Caco-2 (cell line): Measurements from ENCODE around the gene ZNF132. TPM values are rescaled to one million over a fixed set of nuclear protein-coding genes. Genes with fewer than 3 reads are reported as not detected.
"Not testable (repeated sequence)": the region's sequence is repeated elsewhere in the genome, so short reads cannot be mapped to it uniquely, and the experiment has no call there.

Source experiments
- BruUV-seq: library from RNA; stranded (reverse); fragments of 400-500 nt; replicated peaks from 2 replicates; lab custom pipeline; 2021; lab: Mats Ljungman, UMichigan
- CTCF ChIA-PET: fragments of 300-600 bp; sonication (Branson Sonifier 250); formaldehyde crosslinking; loops from one replicate; lab custom pipeline; 2022; ENCODE audit warnings: antibody characterized with exemption; lab: Charles Lee
- POLR2A ChIA-PET: fragments of 300-600 bp; sonication (Branson Sonifier 250); formaldehyde crosslinking; loops from one replicate; lab custom pipeline; 2022; ENCODE audit warnings: antibody characterized with exemption; lab: Charles Lee
- DNase-seq, 2 experiments: peaks; one replicate each; pipeline versions ENCODE4 v3.0.0 to v3.0.0-alpha.2; 2020 to 2022
- H3K27me3 ChIP-seq: replicated peaks from 2 replicates; pipeline ENCODE4 v1.6.0; 2011; ENCODE audit warnings: low read length; ENCODE audit not compliant: control insufficient read depth, insufficient read depth
- H3K36me3 ChIP-seq: 2 replicates; pipeline ENCODE4 v1.5.1; 2011; ENCODE audit warnings: low read length; ENCODE audit not compliant: control insufficient read depth, insufficient read depth
- H3K4me1 ChIP-seq: fragments of 250-450 bp; sonication (Bioruptor Pico); 2 replicates; pipeline ENCODE4 v1.5.1; 2020; ENCODE audit warnings: mild to moderate bottlenecking
- H3K4me3 ChIP-seq: 2 replicates; pipeline ENCODE4 v1.5.1; 2011; ENCODE audit warnings: low read depth, mild to moderate bottlenecking, control low read depth, low read length
- H3K9me3 ChIP-seq: fragments of 250-450 bp; sonication (Bioruptor Pico); 2 replicates; pipeline ENCODE4 v1.5.1; 2020; ENCODE audit warnings: mild to moderate bottlenecking, moderate library complexity
- H3K27ac Mint-ChIP-seq: one replicate; pipeline ENCODE4 v1.8.0; 2022; ENCODE audit warnings: mixed read lengths; ENCODE audit not compliant: unreplicated experiment
- H3K27me3 Mint-ChIP-seq: one replicate; pipeline ENCODE4 v1.8.0; 2022; ENCODE audit warnings: mixed read lengths; ENCODE audit not compliant: insufficient read depth, unreplicated experiment
- H3K36me3 Mint-ChIP-seq: one replicate; pipeline ENCODE4 v1.8.0; 2022; ENCODE audit warnings: mild to moderate bottlenecking, mixed read lengths; ENCODE audit not compliant: insufficient read depth, unreplicated experiment
- H3K4me1 Mint-ChIP-seq: one replicate; pipeline ENCODE4 v1.8.0; 2022; ENCODE audit warnings: low read depth, mixed read lengths; ENCODE audit not compliant: unreplicated experiment
- H3K4me3 Mint-ChIP-seq: one replicate; pipeline ENCODE4 v1.8.0; 2022; ENCODE audit warnings: mild to moderate bottlenecking, moderate library complexity, mixed read lengths; ENCODE audit not compliant: unreplicated experiment
- H3K9me3 Mint-ChIP-seq: one replicate; pipeline ENCODE4 v1.8.0; 2022; ENCODE audit warnings: mixed read lengths; ENCODE audit not compliant: unreplicated experiment
- CTCF ChIP-seq, 2 experiments: fragments of 200-600 bp in 1 of 2; IDR thresholded peaks; 1 replicate in 1 of 2; 2 replicates in 1 of 2; pipeline versions ENCODE4 v1.5.1 to v1.8.0; 2011 to 2022; ENCODE audit warnings: antibody characterized with exemption in 1 of 2, control low read depth in 1 of 2, inconsistent platforms in 1 of 2, low read depth in 1 of 2, low read length in 1 of 2, mild to moderate bottlenecking in 1 of 2, moderate library complexity in 1 of 2; ENCODE audit not compliant: insufficient read depth in 1 of 2, severe bottlenecking in 1 of 2, unreplicated experiment in 1 of 2
- intact Hi-C: fragments of 100-400 bp; cut with micrococcal nuclease; formaldehyde crosslinking; loops from one replicate; pipeline ENCODE4 v1.10.0; 2022; ENCODE audit not compliant: unreplicated experiment
- total RNA-seq: library from RNA; stranded (reverse); gene quantifications from 2 replicates; pipeline ENCODE4 v1.2.3, GENCODE V29; 2022

Gene ZNF132
- total RNA-seq, 1 experiment from 2014 or later, result not detected

- Mint-ChIP-seq H3K36me3 (no peaks in the 10 kb centered on the region), H3K4me3 (peak overlapping the region; percentile 90), H3K27ac (peak overlapping the region; percentile 86), H3K27me3 (no peaks in the 10 kb centered on the region), H3K4me1 (peaks cover 19% of the 10 kb centered on the region), H3K9me3 (peaks cover 28% of the 10 kb centered on the region)
- no peak for TF ChIP-seq CTCF (IDR thresholded peaks at IDR 0.05; ENCODE audit: insufficient read depth in 1 of 2, low read depth in 1 of 2, low read length in 1 of 2, severe bottlenecking in 1 of 2, unreplicated experiment in 1 of 2)
- no peak for DNase-seq
- H3K36me3 ChIP-seq, result no peaks in the 10 kb centered on the region
- ChIA-PET CTCF (interaction anchor here (1.0 to 1.1 kb wide), 2 partner anchors 15 to 68 kb away, joined by 3 to 9 read pairs; partner anchors contain the start of gene ZBTB45), POLR2A (interaction anchor here (1.2 kb wide), 1 partner anchor 42 kb away, joined by 14 read pairs; the partner anchor contains the start of gene ZNF584)
- intact Hi-C loops, result loop anchor here (1.0 to 2.0 kb wide), 2 partner anchors 16 to 43 kb away; partner anchors contain the start of genes ZNF324 and ZNF584
- H3K9me3 ChIP-seq, result peaks cover 31% of the 10 kb centered on the region
- no peaks in the 10 kb centered on the region for H3K27me3 ChIP-seq
- H3K4me3 ChIP-seq, result peak overlapping the region; percentile 43
- no TSS peak for BruUV-seq
- H3K4me1 ChIP-seq, result peaks cover 3% of the 10 kb centered on the region; the same call in 1 of the 2 replicates
These were observed 11.0 kb upstream of the ZNF132 start for GRCh38 chr19:58450856-58451357.

GRCh38 chr19:58449980-58450379, 10.0 kb upstream of the ZNF132 start:
- H3K4me3 ChIP-seq, H3K27me3 ChIP-seq, H3K36me3 Mint-ChIP-seq, CTCF ChIA-PET, H3K4me3 Mint-ChIP-seq, H3K36me3 ChIP-seq, BruUV-seq, H3K27ac Mint-ChIP-seq, POLR2A ChIA-PET, H3K27me3 Mint-ChIP-seq, H3K4me1 ChIP-seq, DNase-seq: not testable (repeated sequence)
- intact Hi-C loops, result loop anchor here (2.0 kb wide), 1 partner anchor 17 kb away; the partner anchor contains the start of gene ZNF324
- H3K4me1 Mint-ChIP-seq, result peaks cover 19% of the 10 kb centered on the region
- H3K9me3 Mint-ChIP-seq, result peaks cover 28% of the 10 kb centered on the region
- peaks cover 31% of the 10 kb centered on the region for H3K9me3 ChIP-seq

DNA sequence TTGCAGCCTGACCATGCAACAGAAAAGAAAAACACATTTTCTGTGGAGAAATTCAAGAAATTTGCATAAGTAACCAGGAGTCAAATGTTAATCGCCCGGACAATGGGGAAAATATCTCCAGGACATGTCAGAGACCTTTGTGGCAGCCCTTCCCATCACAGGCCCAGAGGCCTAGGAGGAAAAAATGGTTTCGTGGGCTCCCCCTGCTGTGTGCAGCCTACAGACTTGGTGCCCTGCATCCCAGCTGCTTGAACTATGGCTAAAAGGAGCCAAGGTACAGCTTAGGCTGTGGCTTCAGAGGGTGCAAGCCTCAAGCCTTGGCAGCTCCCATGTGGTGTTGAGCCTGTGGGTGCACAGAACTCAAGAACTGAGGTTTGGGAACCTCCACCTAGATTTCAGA, 8.9 kb upstream of the ZNF132 start:
- H3K9me3 ChIP-seq, result peaks cover 31% of the 10 kb centered on the region
- H3K36me3 Mint-ChIP-seq, BruUV-seq, H3K36me3 ChIP-seq, H3K4me3 ChIP-seq, DNase-seq, H3K4me3 Mint-ChIP-seq, H3K27me3 ChIP-seq, intact Hi-C loops, H3K27ac Mint-ChIP-seq, POLR2A ChIA-PET, H3K4me1 ChIP-seq, CTCF ChIA-PET, H3K27me3 Mint-ChIP-seq: not testable (repeated sequence)
- peaks cover 19% of the 10 kb centered on the region for H3K4me1 Mint-ChIP-seq
- H3K9me3 Mint-ChIP-seq, result peaks cover 28% of the 10 kb centered on the region

- DNase-seq, H3K36me3 ChIP-seq, intact Hi-C loops, BruUV-seq, H3K27ac Mint-ChIP-seq, POLR2A ChIA-PET, H3K4me3 ChIP-seq, H3K9me3 ChIP-seq, H3K36me3 Mint-ChIP-seq, H3K4me1 Mint-ChIP-seq, H3K27me3 Mint-ChIP-seq, H3K4me3 Mint-ChIP-seq, H3K27me3 ChIP-seq, H3K4me1 ChIP-seq: not testable (repeated sequence)
- CTCF ChIA-PET, result interaction anchor here (1.3 kb wide), 1 partner anchor 76 kb away, joined by 4 read pairs; no protein-coding TSS in a partner anchor
- H3K9me3 Mint-ChIP-seq, result peaks cover 17% of the 10 kb centered on the region
These were observed 3.0 kb upstream of the ZNF132 start for GRCh38 chr19:58442986-58443385.
